ENCODE measurements around the gene FOLR1.

FOLR1 gene

GRCh38 chr11:72229925-72230763 lies 38.2 kb downstream of the FOLR1 start:
- no peak overlapping the region for H2AFZ ChIP-seq (ENCODE audit: low read length)
- no peaks in the 10 kb centered on the region for H3K27me3 ChIP-seq (replicated peaks; ENCODE audit: insufficient read depth, low read length)
- no peak for DNase-seq
- H3K36me3 ChIP-seq (replicated peaks; ENCODE audit: insufficient read depth, low read length) = no peaks in the 10 kb centered on the region
- no peak overlapping the region for H3K9ac ChIP-seq (ENCODE audit: low read length)
- H3K4me1 ChIP-seq (ENCODE audit: low read length) = no peaks in the 10 kb centered on the region
- H3K9me3 ChIP-seq (replicated peaks; ENCODE audit: insufficient read depth, low read length) = no peaks in the 10 kb centered on the region
- no peaks in the 10 kb centered on the region for H3K9me2 ChIP-seq (replicated peaks; ENCODE audit: insufficient read depth, low read length)
- H3F3A ChIP-seq (ENCODE audit: insufficient read depth, low read length) = no peaks in the 10 kb centered on the region
- H4K20me1 ChIP-seq (ENCODE audit: insufficient read depth, low read length) = no peaks in the 10 kb centered on the region
- H3K4me3 ChIP-seq (ENCODE audit: low read length) = no peak overlapping the region
- H3K79me2 ChIP-seq (ENCODE audit: low read length) = peaks cover 18% of the 10 kb centered on the region
- H3K4me2 ChIP-seq (ENCODE audit: low read depth, low read length) = no peak overlapping the region
- H3K27ac ChIP-seq (ENCODE audit: low read length) = no peak overlapping the region
- TF ChIP-seq EZH2phosphoT487 (IDR thresholded peaks at IDR 0.05; ENCODE audit: low read length) (no peak), CTCF (IDR thresholded peaks at IDR 0.05; ENCODE audit: low read length) (no peak)

- no peaks in the 10 kb centered on the region for H3K9me3 ChIP-seq (replicated peaks; ENCODE audit: insufficient read depth, low read length)
- no peak overlapping the region for H3K4me2 ChIP-seq (ENCODE audit: low read depth, low read length)
- H3K27me3 ChIP-seq (replicated peaks; ENCODE audit: insufficient read depth, low read length) = no peaks in the 10 kb centered on the region
- H3K9me2 ChIP-seq (replicated peaks; ENCODE audit: insufficient read depth, low read length) = no peaks in the 10 kb centered on the region
- H4K20me1 ChIP-seq (ENCODE audit: insufficient read depth, low read length) = no peaks in the 10 kb centered on the region
- no peaks in the 10 kb centered on the region for H3K36me3 ChIP-seq (replicated peaks; ENCODE audit: insufficient read depth, low read length)
- no peak overlapping the region for H3K27ac ChIP-seq (ENCODE audit: low read length)
- H3F3A ChIP-seq (ENCODE audit: insufficient read depth, low read length) = no peaks in the 10 kb centered on the region
- DNase-seq = no peak
- H3K79me2 ChIP-seq (ENCODE audit: low read length) = peaks cover 11% of the 10 kb centered on the region
- H3K4me1 ChIP-seq (ENCODE audit: low read length) = no peaks in the 10 kb centered on the region
- no peak overlapping the region for H3K4me3 ChIP-seq (ENCODE audit: low read length)
- H2AFZ ChIP-seq (ENCODE audit: low read length) = no peak overlapping the region
- no peak overlapping the region for H3K9ac ChIP-seq (ENCODE audit: low read length)
- no peak for TF ChIP-seq CTCF (IDR thresholded peaks at IDR 0.05; ENCODE audit: low read length)
- TF ChIP-seq EZH2 (optimal IDR thresholded peaks at IDR 0.05; ENCODE audit: low read depth, low read length) = no peak
- TF ChIP-seq EZH2phosphoT487 (IDR thresholded peaks at IDR 0.05; ENCODE audit: low read length) = no peak
These were observed 38.9 kb downstream of the FOLR1 start for GRCh38 chr11:72230764-72231365.

- no peaks in the 10 kb centered on the region for H3K9me2 ChIP-seq (replicated peaks; ENCODE audit: insufficient read depth, low read length)
- H3K4me3 ChIP-seq (ENCODE audit: low read length) = no peak overlapping the region
- no peaks in the 10 kb centered on the region for H3K4me1 ChIP-seq (ENCODE audit: low read length)
- H3K27me3 ChIP-seq (replicated peaks; ENCODE audit: insufficient read depth, low read length) = no peaks in the 10 kb centered on the region
- H2AFZ ChIP-seq (ENCODE audit: low read length) = no peak overlapping the region
- H3K9me3 ChIP-seq (replicated peaks; ENCODE audit: insufficient read depth, low read length) = no peaks in the 10 kb centered on the region
- H4K20me1 ChIP-seq (ENCODE audit: insufficient read depth, low read length) = no peaks in the 10 kb centered on the region
- H3K4me2 ChIP-seq (ENCODE audit: low read depth, low read length) = no peak overlapping the region
- H3K9ac ChIP-seq (ENCODE audit: low read length) = no peak overlapping the region
- DNase-seq = no peak
- H3F3A ChIP-seq (ENCODE audit: insufficient read depth, low read length) = no peaks in the 10 kb centered on the region
- peaks cover 6% of the 10 kb centered on the region for H3K79me2 ChIP-seq (ENCODE audit: low read length)
- no peak overlapping the region for H3K27ac ChIP-seq (ENCODE audit: low read length)
- no peaks in the 10 kb centered on the region for H3K36me3 ChIP-seq (replicated peaks; ENCODE audit: insufficient read depth, low read length)
- TF ChIP-seq CTCF (IDR thresholded peaks at IDR 0.05; ENCODE audit: low read length) (no peak), EZH2 (optimal IDR thresholded peaks at IDR 0.05; ENCODE audit: low read depth, low read length) (no peak), EZH2phosphoT487 (IDR thresholded peaks at IDR 0.05; ENCODE audit: low read length) (no peak)
These were observed 39.7 kb downstream of the FOLR1 start for GRCh38 chr11:72231396-72232259.

Data from MM.1S (cell line).